Measurements from ENCODE around the gene CCDC180.

The CCDC180 gene

DNA sequence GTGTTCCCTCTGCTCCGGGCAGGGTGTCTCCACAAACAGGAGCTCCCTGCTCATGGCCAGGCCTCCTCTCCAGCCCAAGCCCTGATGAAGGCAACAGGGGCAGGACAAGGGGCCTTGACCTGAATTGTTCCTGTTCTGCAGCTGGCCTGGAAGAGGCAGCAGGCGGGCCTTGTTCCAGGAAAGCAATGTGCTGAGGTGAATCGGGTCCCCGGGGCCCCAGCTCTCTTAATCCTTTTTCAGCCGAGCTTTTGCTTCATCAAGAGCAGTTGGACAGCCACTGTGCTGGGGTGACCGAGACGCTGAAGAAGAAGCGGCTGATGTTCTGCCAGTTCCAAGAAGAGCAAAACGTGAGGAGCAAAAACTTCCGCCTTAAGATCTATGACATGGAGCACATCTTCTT is 41.4 kb downstream of the CCDC180 start:
- H3K4me1 ChIP-seq (ENCODE audit: control insufficient read depth in 5 of 5, insufficient read depth in 5 of 5, low read length in 5 of 5) = no peaks in the 10 kb centered on the region
- no peak overlapping the region for H3K27ac ChIP-seq (ENCODE audit: low read depth, low read length)
- no peak overlapping the region for H3K9ac ChIP-seq (ENCODE audit: low read length in 5 of 5)
- peaks cover 5 to 20% (median 11%) of the 10 kb centered on the region in 5 donors for H3K36me3 ChIP-seq (ENCODE audit: control insufficient read depth in 5 of 5, insufficient read depth in 5 of 5, low read length in 5 of 5)
- no peaks in the 10 kb centered on the region for H3K9me3 ChIP-seq (ENCODE audit: control insufficient read depth in 5 of 5, low read length in 5 of 5)
- no peaks in the 10 kb centered on the region for H3K27me3 ChIP-seq (ENCODE audit: control insufficient read depth in 5 of 5, insufficient read depth in 4 of 5, low read length in 5 of 5)
- H3K4me3 ChIP-seq (ENCODE audit: low read depth in 1 of 5, low read length in 5 of 5) = no peak overlapping the region

GRCh38 chr9:97349400-97349799 is 41.9 kb downstream of the CCDC180 start:
- H3K27me3 ChIP-seq (ENCODE audit: control insufficient read depth in 5 of 5, insufficient read depth in 4 of 5, low read length in 5 of 5) = no peaks in the 10 kb centered on the region
- no peak overlapping the region for H3K9ac ChIP-seq (ENCODE audit: low read length in 5 of 5)
- H3K9me3 ChIP-seq (ENCODE audit: control insufficient read depth in 5 of 5, low read length in 5 of 5) = no peaks in the 10 kb centered on the region
- peaks cover under 1 to 15% (median 8%) of the 10 kb centered on the region in 5 donors for H3K36me3 ChIP-seq (ENCODE audit: control insufficient read depth in 5 of 5, insufficient read depth in 5 of 5, low read length in 5 of 5)
- no peaks in the 10 kb centered on the region for H3K4me1 ChIP-seq (ENCODE audit: control insufficient read depth in 5 of 5, insufficient read depth in 5 of 5, low read length in 5 of 5)
- no peak overlapping the region for H3K27ac ChIP-seq (ENCODE audit: low read depth, low read length)
- no peak overlapping the region for H3K4me3 ChIP-seq (ENCODE audit: low read depth in 1 of 5, low read length in 5 of 5)

- Histone ChIP-seq H3K9me3 (ENCODE audit: control insufficient read depth in 5 of 5, low read length in 5 of 5) (no peaks in the 10 kb centered on the region), H3K27me3 (ENCODE audit: control insufficient read depth in 5 of 5, insufficient read depth in 4 of 5, low read length in 5 of 5) (no peaks in the 10 kb centered on the region), H3K9ac (ENCODE audit: low read length in 5 of 5) (no peak overlapping the region), H3K36me3 (ENCODE audit: control insufficient read depth in 5 of 5, insufficient read depth in 5 of 5, low read length in 5 of 5) (peaks cover 2 to 43% (median 22%) of the 10 kb centered on the region in 5 donors), H3K27ac (ENCODE audit: low read depth, low read length) (no peak overlapping the region), H3K4me3 (ENCODE audit: low read depth in 1 of 5, low read length in 5 of 5) (no peak overlapping the region), H3K4me1 (ENCODE audit: control insufficient read depth in 5 of 5, insufficient read depth in 5 of 5, low read length in 5 of 5) (no peaks in the 10 kb centered on the region)
Observed at GRCh38 chr9:97354637-97355036, 47.2 kb downstream of the CCDC180 start.

GRCh38 chr9:97357056-97357455 is 49.6 kb downstream of the CCDC180 start:
- H3K27me3 ChIP-seq (ENCODE audit: control insufficient read depth in 5 of 5, insufficient read depth in 4 of 5, low read length in 5 of 5) = no peaks in the 10 kb centered on the region
- no peak overlapping the region for H3K9ac ChIP-seq (ENCODE audit: low read length in 5 of 5)
- H3K4me1 ChIP-seq (ENCODE audit: control insufficient read depth in 5 of 5, insufficient read depth in 5 of 5, low read length in 5 of 5) = no peaks in the 10 kb centered on the region
- peaks cover 2 to 59% (median 31%) of the 10 kb centered on the region in 5 donors for H3K36me3 ChIP-seq (ENCODE audit: control insufficient read depth in 5 of 5, insufficient read depth in 5 of 5, low read length in 5 of 5)
- no peaks in the 10 kb centered on the region for H3K9me3 ChIP-seq (ENCODE audit: control insufficient read depth in 5 of 5, low read length in 5 of 5)
- H3K4me3 ChIP-seq (ENCODE audit: low read depth in 1 of 5, low read length in 5 of 5) = no peak overlapping the region
- H3K27ac ChIP-seq (ENCODE audit: low read depth, low read length) = no peak overlapping the region

Measured in subcutaneous abdominal adipose tissue (tissue), 5 donors.